ENCODE results near the gene SLC17A3.

Gene SLC17A3

GRCh38 chr6:25842526-25842925 lies 31.5 kb downstream of the SLC17A3 start:
- DNase-seq (ENCODE audit: low read depth in 2 of 3, low spot score in 2 of 3): no peak

- DNase-seq (ENCODE audit: low read depth in 2 of 3, low spot score in 2 of 3): no peak
Measured at GRCh38 chr6:25835442-25836283, 38.4 kb downstream of the SLC17A3 start.

GRCh38 chr6:25834950-25835349 lies 39.1 kb downstream of the SLC17A3 start:
- DNase-seq (ENCODE audit: low read depth in 2 of 3, low spot score in 2 of 3): no peak

GRCh38 chr6:25833136-25833535 lies 40.9 kb downstream of the SLC17A3 start:
- DNase-seq (ENCODE audit: low read depth in 2 of 3, low spot score in 2 of 3): no peak

GRCh38 chr6:25832670-25833069 lies 41.4 kb downstream of the SLC17A3 start:
- DNase-seq (ENCODE audit: low read depth in 2 of 3, low spot score in 2 of 3): no peak

GRCh38 chr6:25832307-25832662 lies 41.8 kb downstream of the SLC17A3 start:
- no peak for DNase-seq (ENCODE audit: low read depth in 2 of 3, low spot score in 2 of 3)

- no peak for DNase-seq (ENCODE audit: low read depth in 2 of 3, low spot score in 2 of 3)
Measured at GRCh38 chr6:25831532-25832306, 42.3 kb downstream of the SLC17A3 start, which contains the start of gene SLC17A1. SLC17A1 (minus strand) TSS chr6:25832052; CDS start chr6:25830557, 1,495 bp downstream.

- no peak for DNase-seq (ENCODE audit: low read depth in 2 of 3, low spot score in 2 of 3)
Measured at GRCh38 chr6:25830458-25830857, 43.6 kb downstream of the SLC17A3 start.

GRCh38 chr6:25829375-25829774 lies 44.7 kb downstream of the SLC17A3 start:
- DNase-seq (ENCODE audit: low read depth in 2 of 3, low spot score in 2 of 3): no peak

GRCh38 chr6:25821341-25821740 lies 52.7 kb downstream of the SLC17A3 start:
- no peak for DNase-seq (ENCODE audit: low read depth in 2 of 3, low spot score in 2 of 3)

- no peak for DNase-seq (ENCODE audit: low read depth in 2 of 3, low spot score in 2 of 3)
Measured at GRCh38 chr6:25816252-25816651, 57.8 kb downstream of the SLC17A3 start.

- DNase-seq (ENCODE audit: low read depth in 2 of 3, low spot score in 2 of 3): no peak
Measured at GRCh38 chr6:25815194-25815593, 58.8 kb downstream of the SLC17A3 start.

- no peak for DNase-seq (ENCODE audit: low read depth in 2 of 3, low spot score in 2 of 3)
Measured at GRCh38 chr6:25804804-25805203, 69.2 kb downstream of the SLC17A3 start.

- DNase-seq (ENCODE audit: low read depth in 2 of 3, low spot score in 2 of 3): no peak
Measured at GRCh38 chr6:25801436-25801835, 72.6 kb downstream of the SLC17A3 start.

Data from activated CD8-positive, alpha-beta memory T cell treated with anti-CD3 and anti-CD28 coated beads for 48 hours (primary cell).